ENCODE data around the gene AJM1. TPM values are rescaled to one million over a fixed set of nuclear protein-coding genes. Genes with fewer than 3 reads are reported as not detected.

AJM1 gene
- polyA plus RNA-seq, 1 donor from 2014 or later: 0.10 TPM

DNA sequence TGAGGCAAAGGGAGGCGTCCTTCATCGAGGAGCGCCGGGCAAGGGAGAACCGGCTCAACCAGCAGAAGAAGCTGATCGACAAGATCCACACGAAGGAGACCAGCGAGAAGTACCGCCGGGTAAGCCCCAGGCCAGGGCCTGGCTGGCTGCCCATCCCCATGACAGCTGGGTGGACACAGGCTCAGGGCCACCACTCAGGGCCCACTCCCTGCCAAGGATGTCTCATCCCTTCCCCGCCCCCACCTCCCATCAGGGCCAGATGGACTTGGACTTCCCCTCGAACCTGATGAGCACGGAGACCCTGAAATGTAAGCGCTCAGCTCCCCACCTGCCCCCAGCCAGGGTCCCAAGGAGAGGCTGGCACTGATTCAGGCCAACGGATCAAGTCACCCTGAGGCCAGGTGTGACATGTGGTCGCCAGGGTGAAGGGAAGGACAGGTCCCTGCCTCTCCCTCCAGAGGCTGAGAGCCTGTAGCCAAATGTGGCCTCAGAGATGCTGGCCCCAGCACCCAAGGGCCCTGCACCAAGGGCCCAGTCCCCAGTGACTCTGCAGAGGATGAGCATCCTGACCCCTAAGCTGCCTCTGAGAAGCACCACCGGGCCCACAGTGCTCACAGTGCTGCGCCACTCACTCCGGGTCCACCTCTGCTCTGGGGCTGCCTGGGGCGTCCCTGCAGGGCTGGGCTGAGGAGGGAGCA, 37.6 kb upstream of the AJM1 start:
- Mint-ChIP-seq H3K4me1 (peaks cover 14 to 29% (median 22%) of the 10 kb centered on the region in 3 donors), H3K9me3 (no peaks in the 10 kb centered on the region), H3K27ac (peak overlapping the region in 1 of 3 donors; percentile 42), H3K36me3 (peaks cover 1% of the 10 kb centered on the region), H3K27me3 (peaks cover 9% of the 10 kb centered on the region), H3K4me3 (peak overlapping the region in 2 of 4 donors; percentile 46 to 80)

DNA sequence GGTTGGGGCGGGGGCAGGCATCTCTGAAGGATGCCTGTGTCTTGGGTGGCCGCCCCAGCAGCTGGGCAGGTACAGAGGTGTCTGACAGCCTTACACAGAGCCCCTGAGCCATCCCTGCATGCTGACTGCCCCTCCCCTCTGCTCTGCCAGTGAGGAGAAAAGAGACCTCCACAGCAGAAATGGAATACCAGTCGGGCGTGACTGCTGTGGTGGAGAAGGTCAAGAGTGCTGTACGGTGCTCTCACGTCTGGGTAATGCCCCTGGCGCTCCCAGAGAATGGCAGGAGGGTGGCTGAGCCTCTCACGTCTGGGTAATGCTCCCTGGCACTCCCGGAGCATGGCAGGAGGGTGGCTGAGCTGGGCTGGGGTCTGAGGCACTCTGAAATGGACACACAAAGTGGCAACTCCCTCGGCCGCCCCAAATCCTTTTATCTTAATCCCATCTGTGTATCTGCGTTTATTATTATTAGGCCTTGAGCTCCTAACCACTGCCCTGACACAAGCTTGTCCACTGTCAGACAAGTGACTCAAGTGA, 37.0 kb upstream of the AJM1 start:
- no peaks in the 10 kb centered on the region for H3K9me3 Mint-ChIP-seq
- peaks cover 14 to 32% (median 24%) of the 10 kb centered on the region in 3 donors for H3K4me1 Mint-ChIP-seq
- peak overlapping the region in 2 of 3 donors; percentile 27 to 71 for H3K27ac Mint-ChIP-seq
- H3K36me3 Mint-ChIP-seq: peaks cover 1% of the 10 kb centered on the region
- peak overlapping the region in 2 of 4 donors; percentile 11 to 75 for H3K4me3 Mint-ChIP-seq
- peaks cover 7% of the 10 kb centered on the region for H3K27me3 Mint-ChIP-seq

GRCh38 chr9:136806067-136806466, 36.2 kb upstream of the AJM1 start:
- Mint-ChIP-seq H3K27ac (peak overlapping the region in 2 of 3 donors; percentile 95 to 98), H3K36me3 (peaks cover 1% of the 10 kb centered on the region), H3K4me1 (peaks cover 8 to 28% (median 22%) of the 10 kb centered on the region in 3 donors), H3K4me3 (peak overlapping the region; percentile 64 to 89 (median 76)), H3K27me3 (peaks cover 3% of the 10 kb centered on the region), H3K9me3 (no peaks in the 10 kb centered on the region)

- peaks cover 8 to 24% (median 19%) of the 10 kb centered on the region in 3 donors for H3K4me1 Mint-ChIP-seq
- H3K4me3 Mint-ChIP-seq: peak overlapping the region; percentile 86 to 97 (median 92)
- peak overlapping the region; percentile 91 to 98 (median 95) for H3K27ac Mint-ChIP-seq
- H3K9me3 Mint-ChIP-seq: no peaks in the 10 kb centered on the region
- no peaks in the 10 kb centered on the region for H3K27me3 Mint-ChIP-seq
- H3K36me3 Mint-ChIP-seq: peaks cover 1% of the 10 kb centered on the region
These were observed 35.6 kb upstream of the AJM1 start for GRCh38 chr9:136806631-136807201.

- Mint-ChIP-seq H3K36me3 (peaks cover 1% of the 10 kb centered on the region), H3K27ac (peak within 1 kb of the TSS; percentile 95 to 98 (median 96)), H3K4me1 (peaks cover 8 to 23% (median 19%) of the 10 kb centered on the region in 3 donors), H3K4me3 (peak within 1 kb of the TSS; percentile 86 to 98 (median 96)), H3K27me3 (no peaks in the 10 kb centered on the region), H3K9me3 (no peaks in the 10 kb centered on the region)
These were observed 34.8 kb upstream of the AJM1 start, which contains the start of gene RABL6 for GRCh38 chr9:136807281-136808074. Gene RABL6, plus strand, starts transcription at chr9:136807948. Its CDS starts 249 bp downstream, at chr9:136808197.

- peak overlapping the region in 2 of 3 donors; percentile 80 to 98 for H3K27ac Mint-ChIP-seq
- no peaks in the 10 kb centered on the region for H3K9me3 Mint-ChIP-seq
- peaks cover 8 to 24% (median 23%) of the 10 kb centered on the region in 3 donors for H3K4me1 Mint-ChIP-seq
- H3K36me3 Mint-ChIP-seq: peaks cover 1% of the 10 kb centered on the region
- no peaks in the 10 kb centered on the region for H3K27me3 Mint-ChIP-seq
- peak overlapping the region; percentile 83 to 98 (median 90) for H3K4me3 Mint-ChIP-seq
These were observed 34.0 kb upstream of the AJM1 start for GRCh38 chr9:136808075-136808805.

DNA sequence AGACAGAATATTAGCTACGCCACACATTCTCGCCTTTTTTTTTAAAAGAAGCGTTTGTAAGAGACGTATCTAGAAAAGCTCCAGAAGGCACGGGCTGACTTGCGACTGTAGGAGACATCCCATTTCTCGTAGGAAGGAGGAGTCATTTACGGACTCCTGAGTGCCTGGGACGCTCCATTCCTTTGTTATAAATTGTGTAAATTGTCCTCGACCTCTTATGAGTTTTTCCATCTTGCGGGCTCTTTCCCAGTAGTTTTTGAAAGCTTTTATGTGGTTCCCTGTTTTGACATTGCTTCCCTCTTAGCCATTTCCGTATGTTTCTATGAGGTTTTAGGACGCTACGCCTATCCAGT, 33.5 kb upstream of the AJM1 start:
- H3K4me1 Mint-ChIP-seq: peaks cover 8 to 24% (median 23%) of the 10 kb centered on the region in 3 donors

GRCh38 chr9:136814725-136815421, 27.4 kb upstream of the AJM1 start:
- no peaks in the 10 kb centered on the region for H3K27me3 Mint-ChIP-seq
- no peaks in the 10 kb centered on the region for H3K9me3 Mint-ChIP-seq
- peak overlapping the region in 1 of 3 donors; percentile 47 for H3K27ac Mint-ChIP-seq
- peaks cover 7 to 22% (median 12%) of the 10 kb centered on the region in 3 donors for H3K4me1 Mint-ChIP-seq
- no peak overlapping the region for H3K4me3 Mint-ChIP-seq
- no peaks in the 10 kb centered on the region for H3K36me3 Mint-ChIP-seq

More for the DNA sequence above, 33.5 kb upstream of the AJM1 start:
- H3K27me3 Mint-ChIP-seq: no peaks in the 10 kb centered on the region
- peak overlapping the region in 2 of 3 donors; percentile 80 to 98 for H3K27ac Mint-ChIP-seq
- H3K9me3 Mint-ChIP-seq: no peaks in the 10 kb centered on the region
- H3K4me3 Mint-ChIP-seq: peak overlapping the region; percentile 77 to 98 (median 90)
- peaks cover 1% of the 10 kb centered on the region for H3K36me3 Mint-ChIP-seq

GRCh38 chr9:136815422-136815782, 26.9 kb upstream of the AJM1 start:
- Mint-ChIP-seq H3K4me1 (peaks cover 7 to 19% (median 10%) of the 10 kb centered on the region in 3 donors), H3K36me3 (no peaks in the 10 kb centered on the region), H3K27me3 (no peaks in the 10 kb centered on the region), H3K4me3 (no peak overlapping the region), H3K9me3 (no peaks in the 10 kb centered on the region), H3K27ac (peak overlapping the region in 2 of 3 donors; percentile 47 to 82)

- H3K36me3 Mint-ChIP-seq: no peaks in the 10 kb centered on the region
- no peaks in the 10 kb centered on the region for H3K27me3 Mint-ChIP-seq
- H3K9me3 Mint-ChIP-seq: no peaks in the 10 kb centered on the region
- H3K4me1 Mint-ChIP-seq: peaks cover 0 to 4% (median 0%) of the 10 kb centered on the region in 3 donors
- no peak overlapping the region for H3K4me3 Mint-ChIP-seq
- peak overlapping the region in 1 of 3 donors; percentile 39 for H3K27ac Mint-ChIP-seq
These were observed 21.1 kb upstream of the AJM1 start for GRCh38 chr9:136820971-136821825.

DNA sequence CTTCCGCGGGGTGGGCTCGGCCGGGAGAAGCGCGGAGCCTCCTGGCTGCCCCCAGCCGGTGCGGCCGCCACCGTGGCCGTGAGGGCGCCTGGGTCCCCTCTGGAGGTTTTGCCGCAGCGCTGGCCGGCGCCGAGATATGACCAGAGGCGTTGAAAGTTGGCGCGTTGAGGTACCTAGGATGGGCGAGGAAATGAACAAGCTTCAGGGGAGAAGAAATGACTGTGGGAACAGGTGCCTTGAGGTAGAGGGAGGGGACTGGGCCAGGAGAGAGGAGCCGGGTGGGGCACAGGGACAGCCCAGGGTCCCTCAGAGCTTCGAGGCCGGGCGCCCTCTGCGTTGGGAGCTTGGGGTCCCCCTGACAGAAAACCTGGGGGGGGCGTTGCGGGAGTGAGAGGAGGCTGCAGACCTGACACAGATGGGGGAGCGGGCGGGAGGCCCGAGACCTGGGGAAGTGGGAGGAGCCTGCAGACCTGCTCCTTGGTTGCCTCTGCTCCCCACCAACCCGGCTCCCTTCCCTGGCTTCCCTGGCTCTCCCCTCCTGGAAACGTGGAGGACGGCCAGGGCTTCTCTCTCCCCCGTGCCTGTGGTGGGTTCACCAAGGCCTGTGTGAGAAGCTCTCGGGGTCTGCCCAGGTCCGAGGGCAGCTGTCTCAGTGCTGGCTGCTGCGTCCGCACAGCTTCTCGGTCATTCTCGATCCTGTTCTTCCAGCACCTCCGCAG, 20.3 kb upstream of the AJM1 start:
- Mint-ChIP-seq H3K36me3 (no peaks in the 10 kb centered on the region), H3K27ac (no peak overlapping the region), H3K9me3 (no peaks in the 10 kb centered on the region), H3K4me1 (peaks cover 0 to 4% (median 0%) of the 10 kb centered on the region in 3 donors), H3K27me3 (no peaks in the 10 kb centered on the region), H3K4me3 (peak overlapping the region in 1 of 4 donors; percentile 27)

DNA sequence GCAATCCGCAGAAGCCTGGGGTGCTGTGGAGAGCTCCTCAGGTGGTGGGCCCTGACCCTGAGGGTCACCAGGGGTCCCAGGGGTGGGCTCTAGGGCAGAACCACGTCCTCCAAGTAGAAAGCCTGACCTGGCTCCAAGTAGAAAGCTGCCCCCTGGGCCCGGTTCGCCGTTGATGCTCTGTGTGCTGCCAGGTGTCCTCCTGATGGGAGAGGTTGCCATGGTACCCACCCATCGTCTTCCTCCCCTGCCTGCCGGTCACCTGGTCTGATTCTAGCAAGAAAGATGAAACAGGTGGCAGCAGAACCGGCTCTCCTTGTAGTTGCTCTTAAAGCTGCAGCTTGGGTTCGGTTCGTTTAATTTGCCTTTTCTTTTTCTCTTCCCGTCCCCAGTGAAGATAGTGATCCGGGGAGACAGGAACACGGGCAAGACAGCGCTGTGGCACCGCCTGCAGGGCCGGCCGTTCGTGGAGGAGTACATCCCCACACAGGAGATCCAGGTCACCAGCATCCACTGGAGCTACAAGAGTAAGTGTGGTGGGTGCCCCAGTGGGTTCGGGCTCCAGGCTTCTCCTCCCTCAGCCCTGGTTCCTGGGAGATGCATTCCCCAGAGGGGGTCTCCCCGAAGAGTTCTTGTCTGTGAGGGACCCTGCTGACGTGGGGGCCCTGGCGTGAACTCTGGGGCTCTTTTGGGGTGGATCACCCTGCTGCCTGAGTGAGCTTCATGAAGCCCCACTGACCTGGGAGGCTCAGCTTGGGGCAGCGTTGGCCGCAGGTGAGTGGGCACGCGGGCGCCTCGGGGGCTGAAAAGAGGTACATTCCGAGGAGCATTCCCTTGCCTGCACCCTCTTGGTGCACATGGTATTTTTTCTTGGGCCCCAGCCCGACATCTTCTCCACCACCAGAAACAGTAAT, 18.9 kb upstream of the AJM1 start:
- no peaks in the 10 kb centered on the region for H3K27me3 Mint-ChIP-seq
- H3K4me3 Mint-ChIP-seq: no peak overlapping the region
- no peak overlapping the region for H3K27ac Mint-ChIP-seq
- H3K36me3 Mint-ChIP-seq: no peaks in the 10 kb centered on the region
- H3K9me3 Mint-ChIP-seq: no peaks in the 10 kb centered on the region
- H3K4me1 Mint-ChIP-seq: peaks cover 0 to 4% (median 0%) of the 10 kb centered on the region in 3 donors
